NCI-H345 (cell line): ENCODE measurements around the gene RDH11.
A peak's percentile ranks its signal among the peaks of the same experiment; 100 is the strongest.

Experiments
- DNase-seq: peaks from one replicate; lab custom pipeline; 2025; lab: John Stamatoyannopoulos, UW

The RDH11 gene

DNA sequence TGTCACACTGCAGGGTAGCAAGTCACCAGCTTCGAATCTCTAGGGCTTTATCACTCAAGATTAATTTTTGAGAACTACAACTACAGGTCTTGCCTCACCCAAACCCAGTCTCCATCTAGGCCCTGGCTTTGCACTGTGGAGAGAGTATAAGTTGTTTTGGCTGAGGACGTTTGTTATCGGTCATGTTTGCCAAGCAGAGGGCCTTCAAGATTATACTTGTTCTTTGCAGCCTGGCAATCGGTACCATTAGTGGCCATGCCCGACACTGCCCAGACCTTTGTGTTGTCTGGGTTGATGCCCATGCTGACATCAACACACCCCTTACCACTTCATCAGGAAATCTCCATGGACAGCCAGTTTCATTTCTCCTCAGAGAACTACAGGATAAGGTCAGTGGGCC lies 50.1 kb downstream of the RDH11 start:
- no peak for DNase-seq

DNA sequence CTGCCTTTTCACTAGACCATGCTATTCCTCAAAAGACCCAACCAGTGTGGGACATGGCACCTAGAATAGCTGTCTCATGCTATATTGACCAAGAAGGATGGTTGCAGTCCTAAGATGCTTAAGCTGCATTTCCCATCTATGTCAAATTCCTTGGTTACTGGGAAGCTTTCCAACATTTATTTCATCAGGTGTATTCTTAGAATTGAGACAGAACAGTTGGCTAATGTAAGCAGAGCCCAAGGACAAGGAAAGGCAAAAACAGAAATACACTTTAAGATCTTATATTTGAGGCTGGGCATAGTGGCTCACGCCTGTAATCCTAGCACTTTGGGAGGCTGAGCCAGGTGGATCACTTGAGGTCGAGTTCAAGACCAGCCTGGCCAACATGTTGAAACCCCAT lies 51.1 kb downstream of the RDH11 start:
- no peak for DNase-seq

- DNase-seq = no peak
These were observed 51.9 kb downstream of the RDH11 start for GRCh38 chr14:67643713-67644112.

DNA sequence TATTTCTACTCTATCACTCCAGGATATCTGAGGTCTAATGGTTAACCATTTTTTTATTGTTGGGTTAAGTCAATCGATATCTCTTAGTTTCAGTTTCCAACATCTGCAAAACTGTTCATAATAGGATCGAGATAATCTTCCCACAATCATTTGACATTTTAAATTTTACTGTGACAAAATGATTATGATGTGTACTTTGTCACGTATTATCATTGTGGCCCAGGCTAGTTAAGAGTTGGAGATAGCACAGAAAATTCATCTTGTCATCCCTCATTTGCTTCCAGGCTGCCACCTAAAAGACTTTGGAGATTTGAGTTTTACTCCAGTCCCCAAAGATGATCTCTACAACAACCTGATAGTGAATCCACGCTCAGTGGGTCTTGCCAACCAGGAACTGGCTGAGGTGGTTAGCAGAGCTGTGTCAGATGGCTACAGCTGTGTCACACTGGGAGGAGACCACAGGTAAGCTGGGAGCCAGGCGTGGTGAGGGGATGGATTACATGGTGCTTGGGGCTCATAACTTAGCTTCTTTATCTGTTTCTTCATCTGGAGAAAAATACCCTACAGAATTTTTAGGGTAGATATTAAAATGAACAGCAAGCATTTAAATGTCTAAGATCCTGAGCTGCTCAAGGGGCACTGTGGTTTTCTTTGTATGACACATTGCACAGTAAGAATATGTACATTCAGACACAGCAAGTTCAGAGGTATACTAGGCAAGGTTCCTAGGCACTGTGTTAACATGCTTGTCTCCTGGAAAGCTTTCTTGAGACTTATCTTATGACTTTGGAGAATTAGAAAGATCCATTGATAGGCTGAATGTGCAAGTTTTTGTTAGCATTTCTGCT lies 53.4 kb downstream of the RDH11 start:
- no peak for DNase-seq

- DNase-seq = no peak
These were observed 54.1 kb downstream of the RDH11 start for GRCh38 chr14:67641480-67641879.

DNA sequence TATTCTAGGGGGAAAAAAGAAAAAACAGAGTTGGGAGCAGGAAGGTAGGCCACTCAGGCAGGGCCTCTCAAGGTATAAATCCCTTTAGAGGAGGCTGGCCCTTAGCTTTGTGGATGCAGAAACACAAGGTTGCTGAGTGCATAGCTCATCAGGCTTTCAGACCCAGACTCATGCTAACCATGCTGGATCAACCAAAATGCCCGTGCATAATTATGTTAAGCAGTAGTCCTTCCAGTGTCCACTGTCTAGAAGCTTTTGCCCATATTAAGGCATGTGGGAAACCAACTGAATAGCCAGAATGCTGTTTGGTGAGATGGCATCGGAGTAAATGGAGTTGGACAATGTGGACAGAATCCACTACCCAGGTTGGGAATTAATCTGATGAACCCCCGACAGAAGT lies 56.9 kb downstream of the RDH11 start:
- DNase-seq = no peak

GRCh38 chr14:67636361-67636919 lies 59.1 kb downstream of the RDH11 start:
- DNase-seq = peak; percentile 18

- no peak for DNase-seq
These were observed 62.0 kb downstream of the RDH11 start for GRCh38 chr14:67633451-67634147.

GRCh38 chr14:67630938-67631337 lies 64.6 kb downstream of the RDH11 start:
- no peak for DNase-seq

GRCh38 chr14:67630186-67630585 lies 65.4 kb downstream of the RDH11 start:
- no peak for DNase-seq

DNA sequence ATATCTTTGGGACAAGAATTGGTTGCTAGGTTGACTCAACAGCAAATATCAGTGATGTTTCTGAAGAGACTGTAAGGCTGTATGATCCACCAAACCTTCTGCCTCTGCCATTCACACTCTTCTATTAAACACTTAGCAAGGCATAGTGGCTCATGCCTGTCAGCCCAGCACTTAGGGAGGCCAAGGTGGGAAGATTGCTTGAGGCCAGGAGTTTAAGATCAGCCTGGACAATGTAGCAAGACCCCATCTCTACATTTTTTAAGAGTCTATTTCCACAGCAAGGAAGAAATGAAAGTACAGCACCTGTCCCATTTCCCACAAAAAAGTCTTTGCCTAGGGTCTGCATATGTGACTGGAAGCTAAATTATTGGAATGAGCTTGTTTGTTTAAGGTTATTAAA lies 68.0 kb downstream of the RDH11 start:
- no peak for DNase-seq
